Activated CD4-positive, CD25-positive, alpha-beta regulatory T cell treated with anti-CD3 and anti-CD28 coated beads, Interleukin-2, amount 50 U/mL, for 72 hours (primary cell): ENCODE data around the gene GOLM1.
"Not testable (repeated sequence)": the region's sequence is repeated elsewhere in the genome, so short reads cannot be mapped to it uniquely, and the experiment has no call there.

ENCODE experiments used
- DNase-seq: peaks from one replicate; pipeline ENCODE4 v3.0.0; 2021

GOLM1 gene

GRCh38 chr9:86098824-86099700, at the start of gene GOLM1:
Gene GOLM1 (minus strand): TSS chr9:86099558. CDS start chr9:86079320, 20,238 bp downstream.
- DNase-seq, result peak; percentile 37

- DNase-seq, result not testable (repeated sequence)
Observed at GRCh38 chr9:86146671-86147070, 47.3 kb upstream of the GOLM1 start.

- DNase-seq, result not testable (repeated sequence)
Observed at GRCh38 chr9:86145960-86146359, 46.6 kb upstream of the GOLM1 start.

GRCh38 chr9:86142973-86143372, 43.6 kb upstream of the GOLM1 start:
- DNase-seq, result no peak

GRCh38 chr9:86141843-86142242, 42.5 kb upstream of the GOLM1 start:
- DNase-seq, result no peak

GRCh38 chr9:86135371-86135770, 36.0 kb upstream of the GOLM1 start:
- DNase-seq, result no peak

- DNase-seq, result no peak
Observed at GRCh38 chr9:86134361-86134760, 35.0 kb upstream of the GOLM1 start.

GRCh38 chr9:86128235-86128822, 29.0 kb upstream of the GOLM1 start:
- DNase-seq, result no peak

GRCh38 chr9:86126998-86127972, 27.9 kb upstream of the GOLM1 start:
- no peak for DNase-seq

GRCh38 chr9:86122311-86122710, 23.0 kb upstream of the GOLM1 start:
- no peak for DNase-seq

GRCh38 chr9:86119457-86119856, 20.1 kb upstream of the GOLM1 start:
- no peak for DNase-seq

- DNase-seq, result no peak
Observed at GRCh38 chr9:86116425-86116824, 17.1 kb upstream of the GOLM1 start.

- DNase-seq, result no peak
Observed at GRCh38 chr9:86115886-86116285, 16.5 kb upstream of the GOLM1 start.

GRCh38 chr9:86112057-86112456, 12.7 kb upstream of the GOLM1 start:
- DNase-seq, result no peak

- no peak for DNase-seq
Observed at GRCh38 chr9:86102626-86103025, 3.3 kb upstream of the GOLM1 start.

- no peak for DNase-seq
Observed at GRCh38 chr9:86099701-86100364, 475 bp upstream of the GOLM1 start.

GRCh38 chr9:86097510-86098224, 1.7 kb downstream of the GOLM1 start:
- DNase-seq, result no peak

GRCh38 chr9:86096386-86096785, 3.0 kb downstream of the GOLM1 start:
- no peak for DNase-seq

GRCh38 chr9:86093788-86094555, 5.4 kb downstream of the GOLM1 start:
- no peak for DNase-seq

GRCh38 chr9:86091477-86091876, 7.9 kb downstream of the GOLM1 start:
- no peak for DNase-seq

- no peak for DNase-seq
Observed at GRCh38 chr9:86082870-86083269, 16.5 kb downstream of the GOLM1 start.
